Bronchial epithelial cell (primary cell): ENCODE data around the gene PSMA4. TPM values are rescaled to one million over a fixed set of nuclear protein-coding genes. Genes with fewer than 3 reads are reported as not detected.
"Not testable (repeated sequence)": the region's sequence is repeated elsewhere in the genome, so short reads cannot be mapped to it uniquely, and the experiment has no call there.

Experiments
- DNase-seq: peaks from one replicate; pipeline ENCODE4 v3.0.0-alpha.2; 2010; ENCODE audit warnings: low read depth
- FAIRE-seq: peaks from 2 replicates; lab custom pipeline; 2011; peaks lifted over from hg19 to GRCh38; lab: Jason Lieb, UNC
- H3K27me3 ChIP-seq: 2 replicates; pipeline ENCODE4 v1.5.1; 2011; ENCODE audit warnings: low read length; ENCODE audit not compliant: control insufficient read depth, insufficient read depth
- H3K36me3 ChIP-seq: 2 replicates; pipeline ENCODE4 v1.5.1; 2011; ENCODE audit warnings: low read length; ENCODE audit not compliant: control insufficient read depth, insufficient read depth
- H3K4me3 ChIP-seq: 2 replicates; pipeline ENCODE4 v1.5.1; 2011; ENCODE audit warnings: mild to moderate bottlenecking, low read depth, low read length, control low read depth
- CTCF ChIP-seq: IDR thresholded peaks from 2 replicates; pipeline ENCODE4 v1.5.1; 2011; ENCODE audit warnings: mild to moderate bottlenecking, moderate library complexity, low read length, control low read depth, inconsistent platforms; ENCODE audit not compliant: insufficient read depth, severe bottlenecking
- total RNA-seq: library from RNA; depleted of rRNA; stranded (reverse); fragments of >200 nt; gene quantifications from 2 replicates; pipeline ENCODE4 v1.2.1, GENCODE V29; 2014

The PSMA4 gene
- total RNA-seq, 1 donor from 2014 or later = 183 TPM

- no peak for TF ChIP-seq CTCF
- FAIRE-seq = no peak
- H3K27me3 ChIP-seq = no peaks in the 10 kb centered on the region
- DNase-seq = no peak
- H3K4me3 ChIP-seq = peak overlapping the region; percentile 69
- peaks cover 10% of the 10 kb centered on the region for H3K36me3 ChIP-seq
These were observed 1.4 kb downstream of the PSMA4 start for GRCh38 chr15:78541744-78542034.

GRCh38 chr15:78542647-78543046, 2.4 kb downstream of the PSMA4 start:
- no peak for TF ChIP-seq CTCF
- H3K4me3 ChIP-seq = no peak overlapping the region
- no peaks in the 10 kb centered on the region for H3K27me3 ChIP-seq
- peaks cover 13% of the 10 kb centered on the region for H3K36me3 ChIP-seq
- FAIRE-seq (no peak), DNase-seq (no peak)

DNA sequence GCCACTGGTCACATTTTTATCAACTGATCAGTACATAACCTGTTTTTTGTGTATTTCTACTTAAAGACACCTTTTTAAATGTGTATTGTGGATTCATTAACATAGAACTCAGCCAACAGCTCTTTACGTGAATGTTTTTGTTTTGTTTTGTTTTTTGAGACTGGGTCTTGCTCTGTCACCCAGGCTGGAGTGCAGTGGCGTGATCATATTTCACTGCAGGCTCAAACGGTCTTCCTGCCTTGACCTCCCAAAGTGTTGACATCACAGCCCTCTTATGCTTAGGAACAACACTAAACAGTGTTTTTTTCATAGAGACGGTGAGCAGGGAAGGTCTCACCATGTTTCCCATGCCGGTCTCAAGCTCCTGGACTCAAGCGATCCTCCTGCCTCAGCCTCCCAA, 9.9 kb downstream of the PSMA4 start:
- H3K27me3 ChIP-seq = no peaks in the 10 kb centered on the region
- TF ChIP-seq CTCF = no peak
- H3K36me3 ChIP-seq = peaks cover 13% of the 10 kb centered on the region
- no peak overlapping the region for H3K4me3 ChIP-seq
- FAIRE-seq = no peak
- DNase-seq = no peak

GRCh38 chr15:78550815-78551214, 10.6 kb downstream of the PSMA4 start:
- DNase-seq (no peak), FAIRE-seq (no peak)
- Histone ChIP-seq H3K36me3 (peaks cover 10% of the 10 kb centered on the region), H3K27me3 (no peaks in the 10 kb centered on the region), H3K4me3 (no peak overlapping the region)
- TF ChIP-seq CTCF = no peak

DNA sequence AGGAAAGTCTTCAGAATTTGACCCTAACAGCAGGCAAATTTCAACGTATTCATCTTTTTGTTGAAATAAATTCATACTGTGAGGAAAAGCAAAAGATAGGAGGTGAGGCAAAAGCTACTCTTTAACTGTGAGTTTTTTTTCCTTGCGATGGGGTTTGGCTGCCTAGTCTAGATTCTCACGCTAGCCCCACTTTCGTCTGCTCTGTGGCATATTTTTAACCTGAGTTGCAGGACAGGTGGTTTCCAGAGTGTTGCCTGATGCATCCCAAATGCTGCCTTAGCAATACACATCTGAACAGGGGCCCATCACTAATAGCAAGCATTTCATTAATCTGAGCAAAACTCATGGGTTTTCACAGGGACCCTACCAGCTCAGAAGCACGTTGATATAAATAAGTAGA, 11.7 kb downstream of the PSMA4 start:
- FAIRE-seq (no peak), DNase-seq (no peak)
- TF ChIP-seq CTCF = no peak

DNA sequence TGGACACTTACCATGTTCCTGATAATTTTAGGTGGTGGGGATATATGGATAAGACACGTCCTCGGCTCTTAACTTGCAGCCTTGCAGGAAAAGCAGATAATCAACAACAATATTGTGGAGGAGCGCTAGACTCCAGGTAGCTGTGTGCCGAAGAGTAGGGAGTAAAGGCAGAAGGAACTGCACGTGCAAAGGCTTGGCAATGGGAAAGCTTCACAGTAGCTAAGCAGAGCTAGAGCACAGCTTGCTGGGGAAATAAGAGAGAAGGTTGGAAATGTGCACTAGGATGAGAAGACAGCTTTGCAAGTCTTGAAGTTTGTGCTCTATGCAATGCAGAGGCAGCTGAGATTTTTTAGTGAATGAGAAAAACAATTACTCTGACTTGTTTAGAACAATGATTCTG, 12.4 kb downstream of the PSMA4 start:
- DNase-seq (no peak), FAIRE-seq (no peak)
- Histone ChIP-seq H3K36me3 (peaks cover 3% of the 10 kb centered on the region), H3K4me3 (no peak overlapping the region), H3K27me3 (no peaks in the 10 kb centered on the region)
- TF ChIP-seq CTCF = no peak

More for the DNA sequence above, 11.7 kb downstream of the PSMA4 start:
- H3K27me3 ChIP-seq = no peaks in the 10 kb centered on the region
- peaks cover 5% of the 10 kb centered on the region for H3K36me3 ChIP-seq
- no peak overlapping the region for H3K4me3 ChIP-seq

DNA sequence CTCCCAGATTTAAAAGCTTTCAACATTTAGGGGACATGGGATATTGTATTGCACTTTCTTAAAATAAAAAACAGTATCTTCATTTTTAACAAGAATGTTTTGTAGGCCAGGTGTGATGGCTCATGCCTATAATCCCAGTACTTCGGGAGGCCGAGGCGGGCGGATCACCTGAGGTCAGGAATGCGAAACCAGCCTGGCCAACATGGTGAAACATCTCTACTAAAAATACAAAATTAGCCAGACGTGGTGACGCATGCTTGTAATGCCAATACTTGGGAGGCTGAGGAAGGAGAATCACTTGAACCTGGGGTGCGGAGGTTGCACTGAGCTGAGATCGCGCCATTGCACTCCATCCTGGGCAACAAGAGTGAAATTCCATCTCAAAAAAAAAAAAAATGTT, 20.0 kb downstream of the PSMA4 start:
- FAIRE-seq, DNase-seq: not testable (repeated sequence)

More for the DNA sequence above, 20.0 kb downstream of the PSMA4 start:
- H3K27me3 ChIP-seq, H3K36me3 ChIP-seq, H3K4me3 ChIP-seq: not testable (repeated sequence)
